ENCODE measurements around the gene SWAP70.

Gene SWAP70

GRCh38 chr11:9720290-9720630 lies 56.4 kb downstream of the SWAP70 start:
- Histone ChIP-seq H3K27ac (ENCODE audit: poor library complexity, severe bottlenecking) (no peak overlapping the region), H3K4me3 (ENCODE audit: severe bottlenecking) (no peak overlapping the region), H3K4me1 (ENCODE audit: insufficient read depth, poor library complexity, severe bottlenecking) (no peaks in the 10 kb centered on the region), H3K27me3 (ENCODE audit: insufficient read depth, poor library complexity, severe bottlenecking) (no peaks in the 10 kb centered on the region), H3K36me3 (ENCODE audit: low read depth) (0 out of 2 replicates have a peak, but pooled peaks cover 4% of the 10 kb centered on the region), H3K9me3 (ENCODE audit: severe bottlenecking) (no peaks in the 10 kb centered on the region)
- no peak for ATAC-seq (ENCODE audit: low read depth)
- TF ChIP-seq CTCF (IDR thresholded peaks at IDR 0.05; ENCODE audit: poor library complexity, severe bottlenecking): no peak
- DNase-seq (ENCODE audit: low spot score): no peak

DNA sequence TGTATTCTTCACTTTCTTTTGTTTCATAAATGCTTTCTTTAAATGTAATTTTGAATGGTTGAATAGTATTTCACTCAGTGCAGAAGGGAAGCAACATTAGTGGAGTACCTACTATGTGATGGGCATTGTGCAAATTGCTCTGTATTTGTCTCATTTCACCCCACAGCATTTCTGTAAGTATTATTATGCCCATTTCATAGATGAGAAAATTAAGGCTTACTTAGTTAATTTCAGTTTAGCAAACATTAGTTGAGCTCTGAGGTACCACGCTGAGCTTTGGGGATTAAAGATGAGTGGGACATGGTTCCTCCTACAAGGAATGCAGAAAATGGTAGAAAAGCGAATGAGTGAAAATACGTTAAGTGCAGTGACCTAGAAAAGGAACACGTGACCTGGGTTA lies 58.1 kb downstream of the SWAP70 start:
- DNase-seq (ENCODE audit: low spot score) (no peak), ATAC-seq (ENCODE audit: low read depth) (no peak)
- peaks cover 11% of the 10 kb centered on the region for H3K4me1 ChIP-seq (ENCODE audit: insufficient read depth, poor library complexity, severe bottlenecking)
- H3K27ac ChIP-seq (ENCODE audit: poor library complexity, severe bottlenecking): no peak overlapping the region
- H3K9me3 ChIP-seq (ENCODE audit: severe bottlenecking): no peaks in the 10 kb centered on the region
- TF ChIP-seq CTCF (IDR thresholded peaks at IDR 0.05; ENCODE audit: poor library complexity, severe bottlenecking): no peak
- no peaks in the 10 kb centered on the region for H3K27me3 ChIP-seq (ENCODE audit: insufficient read depth, poor library complexity, severe bottlenecking)
- peaks cover 8% of the 10 kb centered on the region for H3K36me3 ChIP-seq (ENCODE audit: low read depth)
- no peak overlapping the region for H3K4me3 ChIP-seq (ENCODE audit: severe bottlenecking)

DNA sequence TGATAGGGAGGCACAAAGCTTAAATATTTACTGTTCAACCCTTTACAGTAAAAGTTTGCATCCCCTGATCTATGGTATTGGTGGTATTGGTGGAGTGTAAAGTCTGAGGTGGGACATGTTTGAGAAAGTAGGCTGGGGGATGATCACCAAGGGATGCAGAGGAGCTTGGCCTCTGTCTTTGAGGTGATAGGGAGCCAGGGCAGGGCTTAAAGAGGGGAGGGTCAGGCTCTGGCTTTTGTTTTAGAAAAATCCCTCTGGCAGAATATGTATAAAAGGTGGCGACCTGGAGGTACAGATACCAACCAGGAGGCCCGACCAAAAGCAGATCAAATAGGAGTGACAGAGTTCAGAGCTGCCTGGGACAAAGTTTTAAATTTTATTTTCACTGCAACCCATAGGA lies 59.0 kb downstream of the SWAP70 start:
- no peak overlapping the region for H3K27ac ChIP-seq (ENCODE audit: poor library complexity, severe bottlenecking)
- peaks cover 11% of the 10 kb centered on the region for H3K4me1 ChIP-seq (ENCODE audit: insufficient read depth, poor library complexity, severe bottlenecking)
- H3K36me3 ChIP-seq (ENCODE audit: low read depth): peaks cover 14% of the 10 kb centered on the region
- H3K4me3 ChIP-seq (ENCODE audit: severe bottlenecking): no peak overlapping the region
- ATAC-seq (ENCODE audit: low read depth) (no peak), DNase-seq (ENCODE audit: low spot score) (no peak)
- TF ChIP-seq CTCF (IDR thresholded peaks at IDR 0.05; ENCODE audit: poor library complexity, severe bottlenecking): no peak
- no peaks in the 10 kb centered on the region for H3K27me3 ChIP-seq (ENCODE audit: insufficient read depth, poor library complexity, severe bottlenecking)
- no peaks in the 10 kb centered on the region for H3K9me3 ChIP-seq (ENCODE audit: severe bottlenecking)

- Histone ChIP-seq H3K36me3 (ENCODE audit: low read depth) (peaks cover 32% of the 10 kb centered on the region), H3K27ac (ENCODE audit: poor library complexity, severe bottlenecking) (peak overlapping the region; percentile 32), H3K4me3 (ENCODE audit: severe bottlenecking) (no peak overlapping the region), H3K9me3 (ENCODE audit: severe bottlenecking) (no peaks in the 10 kb centered on the region), H3K27me3 (ENCODE audit: insufficient read depth, poor library complexity, severe bottlenecking) (no peaks in the 10 kb centered on the region), H3K4me1 (ENCODE audit: insufficient read depth, poor library complexity, severe bottlenecking) (peaks cover 11% of the 10 kb centered on the region)
- DNase-seq (ENCODE audit: low spot score) (no peak), ATAC-seq (ENCODE audit: low read depth) (peak; percentile 100)
- TF ChIP-seq CTCF (IDR thresholded peaks at IDR 0.05; ENCODE audit: poor library complexity, severe bottlenecking): no peak
Measured at GRCh38 chr11:9726321-9727022, 62.6 kb downstream of the SWAP70 start.

DNA sequence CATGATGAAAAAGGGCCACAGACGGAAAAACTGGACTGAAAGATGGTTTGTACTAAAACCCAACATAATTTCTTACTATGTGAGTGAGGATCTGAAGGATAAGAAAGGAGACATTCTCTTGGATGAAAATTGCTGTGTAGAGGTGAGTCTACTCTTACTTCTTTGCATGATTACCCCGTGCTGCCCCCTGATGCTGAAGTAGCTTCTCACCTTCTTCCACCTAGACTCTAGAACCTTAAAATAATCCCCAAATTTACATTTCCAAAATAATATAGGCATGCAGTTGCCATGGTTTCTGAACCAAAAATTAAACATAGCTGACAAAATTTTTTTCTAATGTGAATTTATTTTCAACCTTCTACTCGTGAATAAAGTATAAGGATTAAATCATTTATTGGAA lies 64.2 kb downstream of the SWAP70 start:
- Histone ChIP-seq H3K36me3 (ENCODE audit: low read depth) (peaks cover 34% of the 10 kb centered on the region), H3K27me3 (ENCODE audit: insufficient read depth, poor library complexity, severe bottlenecking) (no peaks in the 10 kb centered on the region), H3K27ac (ENCODE audit: poor library complexity, severe bottlenecking) (no peak overlapping the region), H3K9me3 (ENCODE audit: severe bottlenecking) (no peaks in the 10 kb centered on the region), H3K4me1 (ENCODE audit: insufficient read depth, poor library complexity, severe bottlenecking) (peaks cover 11% of the 10 kb centered on the region), H3K4me3 (ENCODE audit: severe bottlenecking) (no peak overlapping the region)
- no peak for ATAC-seq (ENCODE audit: low read depth)
- no peak for DNase-seq (ENCODE audit: low spot score)
- TF ChIP-seq CTCF (IDR thresholded peaks at IDR 0.05; ENCODE audit: poor library complexity, severe bottlenecking): no peak
